Activated CD8-positive, alpha-beta memory T cell treated with anti-CD3 and anti-CD28 coated beads, Interleukin-2, amount 50 U/mL, for 1 hour (primary cell): ENCODE data around the gene TMEM47.

Experiments used
- DNase-seq: peaks from one replicate; pipeline ENCODE4 v3.0.0-alpha.2; 2020; ENCODE audit errors: extremely low read depth

TMEM47 gene

GRCh38 chrX:34656842-34657725 lies at the start of gene TMEM47:
Gene TMEM47, minus strand, starts transcription at chrX:34657285. Its CDS starts 256 bp downstream, at chrX:34657029.
- DNase-seq: no peak

GRCh38 chrX:34687095-34687494 lies 30.0 kb upstream of the TMEM47 start:
- DNase-seq: no peak

GRCh38 chrX:34659575-34659974 lies 2.5 kb upstream of the TMEM47 start:
- no peak for DNase-seq

GRCh38 chrX:34658326-34658725 lies 1.2 kb upstream of the TMEM47 start:
- DNase-seq: no peak

- no peak for DNase-seq
These were observed 613 bp upstream of the TMEM47 start for GRCh38 chrX:34657726-34658070.

- no peak for DNase-seq
These were observed 631 bp downstream of the TMEM47 start for GRCh38 chrX:34656467-34656841.

GRCh38 chrX:34655501-34656455 lies 1.3 kb downstream of the TMEM47 start:
- no peak for DNase-seq

- DNase-seq: no peak
These were observed 2.2 kb downstream of the TMEM47 start for GRCh38 chrX:34654696-34655490.

- no peak for DNase-seq
These were observed 3.3 kb downstream of the TMEM47 start for GRCh38 chrX:34653811-34654210.

GRCh38 chrX:34642849-34643248 lies 14.2 kb downstream of the TMEM47 start:
- DNase-seq: no peak

- no peak for DNase-seq
These were observed 19.0 kb downstream of the TMEM47 start for GRCh38 chrX:34638116-34638515.

GRCh38 chrX:34634349-34634748 lies 22.7 kb downstream of the TMEM47 start:
- DNase-seq: no peak

- no peak for DNase-seq
These were observed 24.7 kb downstream of the TMEM47 start for GRCh38 chrX:34632384-34632783.

GRCh38 chrX:34631479-34632220 lies 25.4 kb downstream of the TMEM47 start:
- no peak for DNase-seq

- no peak for DNase-seq
These were observed 27.5 kb downstream of the TMEM47 start for GRCh38 chrX:34629572-34629971.

GRCh38 chrX:34624416-34624815 lies 32.7 kb downstream of the TMEM47 start:
- no peak for DNase-seq

- DNase-seq: no peak
These were observed 37.2 kb downstream of the TMEM47 start for GRCh38 chrX:34619920-34620319.

GRCh38 chrX:34612036-34612435 lies 45.0 kb downstream of the TMEM47 start:
- no peak for DNase-seq

GRCh38 chrX:34598362-34598761 lies 58.7 kb downstream of the TMEM47 start:
- no peak for DNase-seq

GRCh38 chrX:34586936-34587335 lies 70.1 kb downstream of the TMEM47 start:
- DNase-seq: no peak

GRCh38 chrX:34586346-34586911 lies 70.7 kb downstream of the TMEM47 start:
- DNase-seq: no peak
